ENCODE data around the gene FEN1. TPM values are rescaled to one million over a fixed set of nuclear protein-coding genes. Genes with fewer than 3 reads are reported as not detected.

FEN1 gene
- polyA plus RNA-seq, 2 of the 4 experiments (the other 2 are of a cell fraction): 38.4 to 105 TPM

DNA sequence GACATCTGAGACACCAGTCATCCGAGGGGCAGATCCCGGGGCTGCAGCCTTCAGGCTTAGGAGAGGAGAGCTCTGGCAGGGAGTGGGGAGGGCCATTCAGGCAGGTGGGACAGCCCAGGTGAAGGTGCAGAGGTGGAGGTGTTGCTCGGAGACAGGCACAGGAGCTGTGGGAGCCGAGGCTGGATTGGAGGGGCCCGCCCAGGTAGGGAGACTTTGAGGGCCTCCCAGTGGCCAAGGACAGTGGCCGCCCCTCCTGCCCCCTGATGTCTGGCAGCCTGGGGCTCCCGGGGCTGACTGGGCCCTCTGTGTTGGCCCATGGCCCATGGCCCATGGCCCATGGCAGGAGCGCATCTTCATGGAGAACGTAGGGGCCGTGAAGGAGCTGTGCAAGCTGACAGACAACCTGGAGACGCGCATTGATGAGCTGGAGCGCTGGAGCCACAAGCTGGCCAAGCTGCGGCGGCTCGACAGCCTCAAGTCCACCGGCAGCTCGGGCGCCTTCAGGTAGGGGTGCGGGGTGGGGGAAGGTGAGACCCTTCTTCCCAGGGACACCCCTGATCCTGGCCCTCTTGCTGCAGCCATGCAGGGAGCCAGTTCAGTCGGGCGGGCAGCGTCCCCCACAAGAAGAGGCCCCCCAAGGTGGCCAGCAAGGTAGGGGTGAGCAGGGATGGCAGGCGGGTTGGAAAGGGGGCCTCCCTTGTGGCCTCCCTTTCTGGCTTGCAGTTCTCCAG lies 13.6 kb upstream of the FEN1 start:
- Histone ChIP-seq H3K4me1 (peaks cover 6% of the 10 kb centered on the region; the same call in 2 of the 3 replicates), H3K9me3 (no peaks in the 10 kb centered on the region), H3K27ac (no peak overlapping the region), H3K4me2 (no peak overlapping the region), H3K4me3 (no peak overlapping the region)
- ChIA-PET POLR2A (no interaction called here), CTCF (interaction anchor here (0.7 to 5.4 kb wide), 8 partner anchors 8 to 329 kb away, joined by 3 to 71 read pairs (median 4); no protein-coding TSS in a partner anchor)
- no peak for TF ChIP-seq ESRRA (IDR thresholded peaks at IDR 0.05; ENCODE audit: borderline replicate concordance, low read length)
- no peak for TF ChIP-seq FOSB (CRISPR knock-in tag; IDR thresholded peaks at IDR 0.05)
- TF ChIP-seq, protein P1, sequence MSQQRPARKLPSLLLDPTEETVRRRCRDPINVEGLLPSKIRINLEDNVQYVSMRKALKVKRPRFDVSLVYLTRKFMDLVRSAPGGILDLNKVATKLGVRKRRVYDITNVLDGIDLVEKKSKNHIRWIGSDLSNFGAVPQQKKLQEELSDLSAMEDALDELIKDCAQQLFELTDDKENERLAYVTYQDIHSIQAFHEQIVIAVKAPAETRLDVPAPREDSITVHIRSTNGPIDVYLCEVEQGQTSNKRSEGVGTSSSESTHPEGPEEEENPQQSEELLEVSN (IDR thresholded peaks at IDR 0.05; ENCODE audit: borderline replicate concordance, low read depth): no peak
- WGBS (ENCODE audit: missing lambda C conversion rate): 87% methylated on average over 12 of the region's 24 CpGs
- ATAC-seq: no peak
- FAIRE-seq: no peak
- DNase-seq (ENCODE audit: low read depth in 1 of 2, low spot score in 1 of 2): no peak

DNA sequence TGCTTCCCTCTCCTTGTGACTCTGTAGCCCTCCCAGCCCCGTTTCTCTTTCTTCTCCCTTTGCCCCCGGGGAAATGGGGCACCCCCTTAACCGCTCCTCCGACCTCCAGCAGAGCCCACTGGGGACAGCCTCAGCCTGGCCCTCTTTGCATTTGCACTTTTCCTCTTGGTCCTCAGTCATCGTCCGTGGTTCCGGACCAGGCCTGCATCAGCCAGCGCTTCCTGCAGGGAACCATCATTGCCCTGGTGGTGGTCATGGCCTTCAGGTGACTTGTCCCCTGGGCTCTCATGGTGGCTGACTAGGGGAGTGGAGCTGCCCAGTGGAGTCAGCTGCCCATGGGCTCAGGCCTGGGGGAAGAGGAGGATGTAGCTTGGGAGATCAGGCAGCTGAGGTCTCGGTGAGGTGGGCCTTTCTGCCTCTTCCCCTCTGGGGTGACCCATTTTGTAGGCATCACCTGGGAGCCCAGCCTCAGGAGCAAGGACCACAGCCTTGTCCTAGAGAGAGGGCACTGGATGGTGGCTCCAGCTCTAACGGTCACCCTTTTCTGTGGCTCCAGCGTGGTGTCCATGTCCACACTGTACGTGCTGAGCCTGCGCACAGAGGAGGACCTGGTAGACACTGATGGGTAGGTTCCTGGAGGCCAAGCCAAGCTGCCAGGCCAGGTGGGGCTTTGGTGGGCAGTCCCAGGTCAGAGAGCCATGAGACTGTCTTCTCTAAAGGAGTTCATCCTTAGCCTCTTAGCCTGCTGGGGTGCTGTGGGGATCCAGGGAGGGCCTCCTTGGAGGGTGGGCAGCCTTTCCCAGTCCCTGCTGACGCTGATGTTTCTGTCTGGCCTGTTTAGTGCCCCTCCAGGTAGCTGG lies 12.8 kb upstream of the FEN1 start:
- ChIA-PET POLR2A (no interaction called here), CTCF (interaction anchor here (0.7 to 5.4 kb wide), 16 partner anchors 7 to 328 kb away, joined by 3 to 71 read pairs (median 4); partner anchors contain the start of gene MYRF)
- DNase-seq (ENCODE audit: low read depth in 1 of 2, low spot score in 1 of 2) (no peak), FAIRE-seq (no peak), ATAC-seq (no peak)
- TF ChIP-seq, protein P2, sequence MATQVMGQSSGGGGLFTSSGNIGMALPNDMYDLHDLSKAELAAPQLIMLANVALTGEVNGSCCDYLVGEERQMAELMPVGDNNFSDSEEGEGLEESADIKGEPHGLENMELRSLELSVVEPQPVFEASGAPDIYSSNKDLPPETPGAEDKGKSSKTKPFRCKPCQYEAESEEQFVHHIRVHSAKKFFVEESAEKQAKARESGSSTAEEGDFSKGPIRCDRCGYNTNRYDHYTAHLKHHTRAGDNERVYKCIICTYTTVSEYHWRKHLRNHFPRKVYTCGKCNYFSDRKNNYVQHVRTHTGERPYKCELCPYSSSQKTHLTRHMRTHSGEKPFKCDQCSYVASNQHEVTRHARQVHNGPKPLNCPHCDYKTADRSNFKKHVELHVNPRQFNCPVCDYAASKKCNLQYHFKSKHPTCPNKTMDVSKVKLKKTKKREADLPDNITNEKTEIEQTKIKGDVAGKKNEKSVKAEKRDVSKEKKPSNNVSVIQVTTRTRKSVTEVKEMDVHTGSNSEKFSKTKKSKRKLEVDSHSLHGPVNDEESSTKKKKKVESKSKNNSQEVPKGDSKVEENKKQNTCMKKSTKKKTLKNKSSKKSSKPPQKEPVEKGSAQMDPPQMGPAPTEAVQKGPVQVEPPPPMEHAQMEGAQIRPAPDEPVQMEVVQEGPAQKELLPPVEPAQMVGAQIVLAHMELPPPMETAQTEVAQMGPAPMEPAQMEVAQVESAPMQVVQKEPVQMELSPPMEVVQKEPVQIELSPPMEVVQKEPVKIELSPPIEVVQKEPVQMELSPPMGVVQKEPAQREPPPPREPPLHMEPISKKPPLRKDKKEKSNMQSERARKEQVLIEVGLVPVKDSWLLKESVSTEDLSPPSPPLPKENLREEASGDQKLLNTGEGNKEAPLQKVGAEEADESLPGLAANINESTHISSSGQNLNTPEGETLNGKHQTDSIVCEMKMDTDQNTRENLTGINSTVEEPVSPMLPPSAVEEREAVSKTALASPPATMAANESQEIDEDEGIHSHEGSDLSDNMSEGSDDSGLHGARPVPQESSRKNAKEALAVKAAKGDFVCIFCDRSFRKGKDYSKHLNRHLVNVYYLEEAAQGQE (IDR thresholded peaks at IDR 0.05): no peak
- TF ChIP-seq HOXA7 (CRISPR knock-in tag; IDR thresholded peaks at IDR 0.05): no peak
- Histone ChIP-seq H3K27ac (peak overlapping the region in 1 of 2 experiments; percentile 1; a peak in 1 of 6 replicates), H3K9me3 (no peaks in the 10 kb centered on the region), H3K4me2 (no peak overlapping the region), H3K4me1 (peaks cover 6% of the 10 kb centered on the region; the same call in 2 of the 3 replicates), H3K4me3 (no peak overlapping the region)
- WGBS (ENCODE audit: missing lambda C conversion rate): 86% methylated on average over 13 of the region's 14 CpGs

DNA sequence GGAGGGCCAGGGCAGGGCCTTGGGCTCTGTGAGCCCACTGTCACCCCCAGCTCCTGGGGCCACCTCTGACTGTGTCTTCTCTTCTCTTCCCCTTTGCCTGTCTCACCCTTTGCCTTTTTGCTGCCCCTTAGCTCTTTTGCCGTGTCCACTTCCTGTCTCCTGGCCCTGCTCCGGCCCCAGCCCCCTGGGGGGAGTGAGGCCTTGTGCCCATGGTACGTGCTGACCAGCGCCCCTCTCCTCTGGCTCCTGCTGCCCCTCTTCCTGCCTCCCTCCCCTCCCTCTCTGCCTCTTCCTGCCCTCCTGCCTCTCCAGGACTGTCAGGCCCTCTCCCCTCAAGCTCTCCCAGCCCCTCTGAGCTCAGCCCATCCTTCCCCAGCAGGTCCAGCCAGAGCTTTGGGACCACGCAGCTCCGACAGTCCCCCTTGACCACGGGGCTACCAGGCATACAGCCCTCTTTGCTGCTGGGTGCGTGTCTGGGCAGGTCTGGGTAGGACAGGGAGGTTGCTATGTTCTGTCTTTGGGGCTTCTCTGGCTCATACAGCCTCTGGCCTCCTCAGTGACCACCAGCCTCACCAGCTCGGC lies 12.0 kb upstream of the FEN1 start:
- Histone ChIP-seq H3K9me3 (no peaks in the 10 kb centered on the region), H3K4me3 (no peak overlapping the region), H3K4me2 (no peak overlapping the region), H3K4me1 (peaks cover 6% of the 10 kb centered on the region; the same call in 2 of the 3 replicates), H3K27ac (peak overlapping the region in 1 of 2 experiments; percentile 36; a peak in 2 of 6 replicates)
- no peak for ATAC-seq
- 91% methylated on average over 9 of the region's 9 CpGs for WGBS (ENCODE audit: missing lambda C conversion rate)
- no peak for DNase-seq (ENCODE audit: low read depth in 1 of 2, low spot score in 1 of 2)
- TF ChIP-seq, protein P3, sequence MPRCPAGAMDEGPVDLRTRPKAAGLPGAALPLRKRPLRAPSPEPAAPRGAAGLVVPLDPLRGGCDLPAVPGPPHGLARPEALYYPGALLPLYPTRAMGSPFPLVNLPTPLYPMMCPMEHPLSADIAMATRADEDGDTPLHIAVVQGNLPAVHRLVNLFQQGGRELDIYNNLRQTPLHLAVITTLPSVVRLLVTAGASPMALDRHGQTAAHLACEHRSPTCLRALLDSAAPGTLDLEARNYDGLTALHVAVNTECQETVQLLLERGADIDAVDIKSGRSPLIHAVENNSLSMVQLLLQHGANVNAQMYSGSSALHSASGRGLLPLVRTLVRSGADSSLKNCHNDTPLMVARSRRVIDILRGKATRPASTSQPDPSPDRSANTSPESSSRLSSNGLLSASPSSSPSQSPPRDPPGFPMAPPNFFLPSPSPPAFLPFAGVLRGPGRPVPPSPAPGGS (IDR thresholded peaks at IDR 0.05): no peak
- TF ChIP-seq RFX5 (IDR thresholded peaks at IDR 0.05) (no peak), MYC (IDR thresholded peaks at IDR 0.05; ENCODE audit: borderline replicate concordance, low read length) (no peak)
- POLR2A ChIA-PET: no interaction called here
- FAIRE-seq: no peak
- CTCF ChIA-PET: interaction anchor here (0.5 to 5.4 kb wide), 14 partner anchors 8 to 561 kb away, joined by 3 to 71 read pairs (median 4); partner anchors contain the start of genes FEN1 and MYRF

All from A549 (cell line).